ENCODE data around the gene ACADSB. TPM values are rescaled to one million over a fixed set of nuclear protein-coding genes. Genes with fewer than 3 reads are reported as not detected.

The ACADSB gene
- total RNA-seq, 1 experiment from 2014 or later = 14.5 TPM

DNA sequence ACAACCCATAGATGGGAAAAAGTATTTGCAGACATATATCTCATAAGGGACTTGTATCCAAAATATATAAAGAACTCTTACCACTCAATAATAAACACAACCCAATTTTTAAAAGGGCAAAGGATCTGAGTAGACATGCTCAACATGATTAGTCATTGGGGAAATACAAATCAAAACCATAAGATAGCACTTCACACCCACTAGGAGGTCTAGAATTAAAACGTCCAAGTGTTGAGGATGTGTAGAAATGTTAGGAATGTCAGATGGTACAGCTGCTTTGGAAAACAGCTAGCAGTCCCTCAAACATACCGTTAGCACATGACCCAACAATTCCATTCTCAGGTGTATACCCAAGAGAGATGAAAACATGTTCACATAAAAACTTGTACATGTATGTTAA, 20.3 kb upstream of the ACADSB start:
- no peaks in the 10 kb centered on the region for H3K27me3 Mint-ChIP-seq (ENCODE audit: low read depth)
- ChIA-PET POLR2A (no interaction called here), CTCF (no interaction called here)
- H3K36me3 Mint-ChIP-seq = no peaks in the 10 kb centered on the region
- H3K27ac Mint-ChIP-seq = no peak overlapping the region
- no peaks in the 10 kb centered on the region for H3K4me1 Mint-ChIP-seq
- no peak for DNase-seq (ENCODE audit: low spot score)
- ATAC-seq = no peak
- no peaks in the 10 kb centered on the region for H3K9me3 Mint-ChIP-seq
- no peak overlapping the region for H3K4me3 Mint-ChIP-seq
- TF ChIP-seq TP53 (CRISPR knock-in tag; IDR thresholded peaks at IDR 0.05) (no peak), MXD4 (CRISPR knock-in tag; IDR thresholded peaks at IDR 0.05; ENCODE audit: borderline replicate concordance) (no peak), GRHL2 (CRISPR knock-in tag; IDR thresholded peaks at IDR 0.05; ENCODE audit: insufficient replicate concordance, severe bottlenecking) (no peak), OVOL2 (CRISPR knock-in tag; IDR thresholded peaks at IDR 0.05; ENCODE audit: borderline replicate concordance) (no peak)
- TF ChIP-seq, protein P1, sequence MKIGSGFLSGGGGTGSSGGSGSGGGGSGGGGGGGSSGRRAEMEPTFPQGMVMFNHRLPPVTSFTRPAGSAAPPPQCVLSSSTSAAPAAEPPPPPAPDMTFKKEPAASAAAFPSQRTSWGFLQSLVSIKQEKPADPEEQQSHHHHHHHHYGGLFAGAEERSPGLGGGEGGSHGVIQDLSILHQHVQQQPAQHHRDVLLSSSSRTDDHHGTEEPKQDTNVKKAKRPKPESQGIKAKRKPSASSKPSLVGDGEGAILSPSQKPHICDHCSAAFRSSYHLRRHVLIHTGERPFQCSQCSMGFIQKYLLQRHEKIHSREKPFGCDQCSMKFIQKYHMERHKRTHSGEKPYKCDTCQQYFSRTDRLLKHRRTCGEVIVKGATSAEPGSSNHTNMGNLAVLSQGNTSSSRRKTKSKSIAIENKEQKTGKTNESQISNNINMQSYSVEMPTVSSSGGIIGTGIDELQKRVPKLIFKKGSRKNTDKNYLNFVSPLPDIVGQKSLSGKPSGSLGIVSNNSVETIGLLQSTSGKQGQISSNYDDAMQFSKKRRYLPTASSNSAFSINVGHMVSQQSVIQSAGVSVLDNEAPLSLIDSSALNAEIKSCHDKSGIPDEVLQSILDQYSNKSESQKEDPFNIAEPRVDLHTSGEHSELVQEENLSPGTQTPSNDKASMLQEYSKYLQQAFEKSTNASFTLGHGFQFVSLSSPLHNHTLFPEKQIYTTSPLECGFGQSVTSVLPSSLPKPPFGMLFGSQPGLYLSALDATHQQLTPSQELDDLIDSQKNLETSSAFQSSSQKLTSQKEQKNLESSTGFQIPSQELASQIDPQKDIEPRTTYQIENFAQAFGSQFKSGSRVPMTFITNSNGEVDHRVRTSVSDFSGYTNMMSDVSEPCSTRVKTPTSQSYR (CRISPR knock-in tag; IDR thresholded peaks at IDR 0.05) = no peak

DNA sequence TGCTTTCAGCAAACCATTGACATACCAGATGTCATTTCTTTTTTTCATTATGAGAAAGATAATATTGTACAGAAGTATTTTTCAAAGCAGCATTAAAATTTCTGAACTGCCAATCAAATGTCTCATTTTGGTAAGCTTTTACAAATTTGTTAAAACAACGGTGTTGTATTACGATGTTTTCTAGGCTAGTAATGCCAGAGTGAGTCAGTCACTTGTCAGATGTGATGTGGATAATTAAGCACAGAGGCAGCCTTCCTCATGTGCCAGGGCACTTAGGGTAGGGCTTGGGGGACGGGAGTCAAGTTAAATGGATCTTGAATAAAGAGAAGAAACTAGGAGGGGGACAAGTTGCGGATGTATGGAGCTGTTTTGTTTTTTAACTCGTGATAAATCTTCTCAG, 18.5 kb upstream of the ACADSB start:
- Mint-ChIP-seq H3K4me3 (no peak overlapping the region), H3K36me3 (peaks cover 13% of the 10 kb centered on the region), H3K9me3 (no peaks in the 10 kb centered on the region), H3K4me1 (no peaks in the 10 kb centered on the region), H3K27ac (no peak overlapping the region; the same call in 1 of the 2 replicates), H3K27me3 (ENCODE audit: low read depth) (no peaks in the 10 kb centered on the region)
- ChIA-PET CTCF (interaction anchor here (1.5 kb wide), 1 partner anchor 9 kb away, joined by 6 read pairs; no protein-coding TSS in a partner anchor), POLR2A (no interaction called here)
- DNase-seq (ENCODE audit: low spot score) (no peak), ATAC-seq (no peak)
- no peak for TF ChIP-seq GABPB1 (CRISPR knock-in tag; IDR thresholded peaks at IDR 0.05)
- TF ChIP-seq SP1 (CRISPR knock-in tag; conservative IDR thresholded peaks at IDR 0.05) = no peak
- TF ChIP-seq, protein P1 (CRISPR knock-in tag; IDR thresholded peaks at IDR 0.05) = no peak
- TF ChIP-seq OVOL2 (CRISPR knock-in tag; IDR thresholded peaks at IDR 0.05; ENCODE audit: borderline replicate concordance) = no peak
- TF ChIP-seq ZNF416 (CRISPR knock-in tag; IDR thresholded peaks at IDR 0.05) = no peak
- TF ChIP-seq, protein P2, sequence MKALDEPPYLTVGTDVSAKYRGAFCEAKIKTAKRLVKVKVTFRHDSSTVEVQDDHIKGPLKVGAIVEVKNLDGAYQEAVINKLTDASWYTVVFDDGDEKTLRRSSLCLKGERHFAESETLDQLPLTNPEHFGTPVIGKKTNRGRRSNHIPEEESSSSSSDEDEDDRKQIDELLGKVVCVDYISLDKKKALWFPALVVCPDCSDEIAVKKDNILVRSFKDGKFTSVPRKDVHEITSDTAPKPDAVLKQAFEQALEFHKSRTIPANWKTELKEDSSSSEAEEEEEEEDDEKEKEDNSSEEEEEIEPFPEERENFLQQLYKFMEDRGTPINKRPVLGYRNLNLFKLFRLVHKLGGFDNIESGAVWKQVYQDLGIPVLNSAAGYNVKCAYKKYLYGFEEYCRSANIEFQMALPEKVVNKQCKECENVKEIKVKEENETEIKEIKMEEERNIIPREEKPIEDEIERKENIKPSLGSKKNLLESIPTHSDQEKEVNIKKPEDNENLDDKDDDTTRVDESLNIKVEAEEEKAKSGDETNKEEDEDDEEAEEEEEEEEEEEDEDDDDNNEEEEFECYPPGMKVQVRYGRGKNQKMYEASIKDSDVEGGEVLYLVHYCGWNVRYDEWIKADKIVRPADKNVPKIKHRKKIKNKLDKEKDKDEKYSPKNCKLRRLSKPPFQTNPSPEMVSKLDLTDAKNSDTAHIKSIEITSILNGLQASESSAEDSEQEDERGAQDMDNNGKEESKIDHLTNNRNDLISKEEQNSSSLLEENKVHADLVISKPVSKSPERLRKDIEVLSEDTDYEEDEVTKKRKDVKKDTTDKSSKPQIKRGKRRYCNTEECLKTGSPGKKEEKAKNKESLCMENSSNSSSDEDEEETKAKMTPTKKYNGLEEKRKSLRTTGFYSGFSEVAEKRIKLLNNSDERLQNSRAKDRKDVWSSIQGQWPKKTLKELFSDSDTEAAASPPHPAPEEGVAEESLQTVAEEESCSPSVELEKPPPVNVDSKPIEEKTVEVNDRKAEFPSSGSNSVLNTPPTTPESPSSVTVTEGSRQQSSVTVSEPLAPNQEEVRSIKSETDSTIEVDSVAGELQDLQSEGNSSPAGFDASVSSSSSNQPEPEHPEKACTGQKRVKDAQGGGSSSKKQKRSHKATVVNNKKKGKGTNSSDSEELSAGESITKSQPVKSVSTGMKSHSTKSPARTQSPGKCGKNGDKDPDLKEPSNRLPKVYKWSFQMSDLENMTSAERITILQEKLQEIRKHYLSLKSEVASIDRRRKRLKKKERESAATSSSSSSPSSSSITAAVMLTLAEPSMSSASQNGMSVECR (CRISPR knock-in tag; IDR thresholded peaks at IDR 0.05; ENCODE audit: borderline replicate concordance) = no peak
- TF ChIP-seq EMX1 (CRISPR knock-in tag; IDR thresholded peaks at IDR 0.05) = no peak
- no peak for TF ChIP-seq ZNF423 (CRISPR knock-in tag; IDR thresholded peaks at IDR 0.05)
- TF ChIP-seq ZNF232 (CRISPR knock-in tag; IDR thresholded peaks at IDR 0.05) = no peak
- TF ChIP-seq, protein P3, sequence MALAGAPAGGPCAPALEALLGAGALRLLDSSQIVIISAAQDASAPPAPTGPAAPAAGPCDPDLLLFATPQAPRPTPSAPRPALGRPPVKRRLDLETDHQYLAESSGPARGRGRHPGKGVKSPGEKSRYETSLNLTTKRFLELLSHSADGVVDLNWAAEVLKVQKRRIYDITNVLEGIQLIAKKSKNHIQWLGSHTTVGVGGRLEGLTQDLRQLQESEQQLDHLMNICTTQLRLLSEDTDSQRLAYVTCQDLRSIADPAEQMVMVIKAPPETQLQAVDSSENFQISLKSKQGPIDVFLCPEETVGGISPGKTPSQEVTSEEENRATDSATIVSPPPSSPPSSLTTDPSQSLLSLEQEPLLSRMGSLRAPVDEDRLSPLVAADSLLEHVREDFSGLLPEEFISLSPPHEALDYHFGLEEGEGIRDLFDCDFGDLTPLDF (CRISPR knock-in tag; IDR thresholded peaks at IDR 0.05) = no peak
- no peak for TF ChIP-seq RORB (CRISPR knock-in tag; IDR thresholded peaks at IDR 0.05)
- TF ChIP-seq, protein P4, sequence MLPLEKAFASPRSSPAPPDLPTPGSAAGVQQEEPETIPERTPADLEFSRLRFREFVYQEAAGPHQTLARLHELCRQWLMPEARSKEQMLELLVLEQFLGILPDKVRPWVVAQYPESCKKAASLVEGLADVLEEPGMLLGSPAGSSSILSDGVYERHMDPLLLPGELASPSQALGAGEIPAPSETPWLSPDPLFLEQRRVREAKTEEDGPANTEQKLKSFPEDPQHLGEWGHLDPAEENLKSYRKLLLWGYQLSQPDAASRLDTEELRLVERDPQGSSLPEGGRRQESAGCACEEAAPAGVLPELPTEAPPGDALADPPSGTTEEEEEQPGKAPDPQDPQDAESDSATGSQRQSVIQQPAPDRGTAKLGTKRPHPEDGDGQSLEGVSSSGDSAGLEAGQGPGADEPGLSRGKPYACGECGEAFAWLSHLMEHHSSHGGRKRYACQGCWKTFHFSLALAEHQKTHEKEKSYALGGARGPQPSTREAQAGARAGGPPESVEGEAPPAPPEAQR (CRISPR knock-in tag; IDR thresholded peaks at IDR 0.05) = no peak
- no peak for TF ChIP-seq ATF1 (CRISPR knock-in tag; IDR thresholded peaks at IDR 0.05)
- TF ChIP-seq TCF7 (CRISPR knock-in tag; IDR thresholded peaks at IDR 0.05; ENCODE audit: low read depth) = no peak
- TF ChIP-seq, protein P5, sequence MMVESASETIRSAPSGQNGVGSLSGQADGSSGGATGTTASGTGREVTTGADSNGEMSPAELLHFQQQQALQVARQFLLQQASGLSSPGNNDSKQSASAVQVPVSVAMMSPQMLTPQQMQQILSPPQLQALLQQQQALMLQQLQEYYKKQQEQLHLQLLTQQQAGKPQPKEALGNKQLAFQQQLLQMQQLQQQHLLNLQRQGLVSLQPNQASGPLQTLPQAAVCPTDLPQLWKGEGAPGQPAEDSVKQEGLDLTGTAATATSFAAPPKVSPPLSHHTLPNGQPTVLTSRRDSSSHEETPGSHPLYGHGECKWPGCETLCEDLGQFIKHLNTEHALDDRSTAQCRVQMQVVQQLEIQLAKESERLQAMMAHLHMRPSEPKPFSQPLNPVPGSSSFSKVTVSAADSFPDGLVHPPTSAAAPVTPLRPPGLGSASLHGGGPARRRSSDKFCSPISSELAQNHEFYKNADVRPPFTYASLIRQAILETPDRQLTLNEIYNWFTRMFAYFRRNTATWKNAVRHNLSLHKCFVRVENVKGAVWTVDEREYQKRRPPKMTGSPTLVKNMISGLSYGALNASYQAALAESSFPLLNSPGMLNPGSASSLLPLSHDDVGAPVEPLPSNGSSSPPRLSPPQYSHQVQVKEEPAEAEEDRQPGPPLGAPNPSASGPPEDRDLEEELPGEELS (CRISPR knock-in tag; IDR thresholded peaks at IDR 0.05) = no peak
